H1 (cell line): Measurements from ENCODE around the gene GJD2. TPM values are rescaled to one million over a fixed set of nuclear protein-coding genes. Genes with fewer than 3 reads are reported as not detected.

Source experiments
- CTCF ChIA-PET: fragments of 300-600 bp; sonication (Branson Sonifier 250); formaldehyde crosslinking; loops from one replicate; lab custom pipeline; 2021; ENCODE audit not compliant: partially characterized antibody; lab: Charles Lee
- POLR2A ChIA-PET: fragments of 300-600 bp; sonication (Branson Sonifier 250); formaldehyde crosslinking; loops from one replicate; lab custom pipeline; 2021; ENCODE audit warnings: inconsistent platforms; ENCODE audit not compliant: partially characterized antibody; lab: Charles Lee
- DNase-seq, 2 experiments: peaks; one replicate each; pipeline versions ENCODE4 v3.0.0 to v3.0.0-alpha.2; 2010 to 2022; ENCODE audit warnings: low spot score in 2 of 2, low read depth in 1 of 2, mixed read lengths in 1 of 2
- FAIRE-seq: peaks from 2 replicates; lab custom pipeline; 2011; peaks lifted over from hg19 to GRCh38; lab: Jason Lieb, UNC
- H2AFZ ChIP-seq: 2 replicates; pipeline ENCODE4 v1.8.1; 2012; ENCODE audit warnings: low read length, inconsistent platforms
- H2AK5ac ChIP-seq: 2 replicates; pipeline ENCODE4 v1.6.1; 2013; ENCODE audit warnings: low read depth, low read length
- H2BK120ac ChIP-seq: replicated peaks from 2 replicates; pipeline ENCODE3; 2013; ENCODE audit warnings: low read depth, low read length, inconsistent platforms
- H2BK12ac ChIP-seq: 2 replicates; pipeline ENCODE4 v1.6.1; 2013; ENCODE audit warnings: low read depth, low read length
- H2BK15ac ChIP-seq: 2 replicates; pipeline ENCODE4 v1.6.1; 2013; ENCODE audit warnings: low read length
- H2BK20ac ChIP-seq: 2 replicates; pipeline ENCODE4 v1.6.1; 2013; ENCODE audit warnings: low read length
- H2BK5ac ChIP-seq: 2 replicates; pipeline ENCODE4 v1.6.1; 2013; ENCODE audit warnings: low read depth, low read length
- H3K14ac ChIP-seq: 2 replicates; pipeline ENCODE4 v1.6.1; 2013; ENCODE audit warnings: inconsistent platforms; ENCODE audit not compliant: insufficient read length
- H3K18ac ChIP-seq: 2 replicates; pipeline ENCODE4 v1.6.1; 2013; ENCODE audit warnings: low read length; ENCODE audit errors: extremely low read depth
- H3K23ac ChIP-seq: 2 replicates; pipeline ENCODE4 v1.6.1; 2013; ENCODE audit warnings: inconsistent platforms; ENCODE audit not compliant: insufficient read length
- H3K23me2 ChIP-seq: 2 replicates; pipeline ENCODE4 v1.6.1; 2013; ENCODE audit warnings: low read depth, low read length
- H3K27ac ChIP-seq: 2 replicates; pipeline ENCODE4 v1.6.1; 2011; ENCODE audit warnings: low read depth, low read length, inconsistent platforms
- H3K27me3 ChIP-seq, 4 experiments: replicated peaks in 1 of 4; 1 replicate in 1 of 4; 2 replicates in 3 of 4; pipeline versions ENCODE4 v1.6.1 to v1.8.1; 2011 to 2013; ENCODE audit warnings: low read length in 3 of 4, mild to moderate bottlenecking in 3 of 4, inconsistent platforms in 2 of 4, mixed read lengths in 2 of 4, moderate library complexity in 1 of 4; ENCODE audit not compliant: control insufficient read depth in 3 of 4, insufficient read depth in 3 of 4; ENCODE audit errors: extremely low read depth in 1 of 4
- H3K36me3 ChIP-seq, 4 experiments: 2 replicates each; pipeline versions ENCODE4 v1.6.1 to v1.8.1; 2011 to 2013; ENCODE audit warnings: mild to moderate bottlenecking in 4 of 4, low read length in 3 of 4, moderate library complexity in 2 of 4, control low read depth in 1 of 4, inconsistent platforms in 1 of 4; ENCODE audit not compliant: insufficient read depth in 4 of 4, control insufficient read depth in 2 of 4
- H3K4ac ChIP-seq: replicated peaks from 2 replicates; pipeline ENCODE3; 2013; ENCODE audit warnings: low read length, low read depth, mixed read lengths, inconsistent platforms; ENCODE audit not compliant: insufficient read length
- H3K4me1 ChIP-seq, 4 experiments: replicated peaks in 1 of 4; 1 replicate in 1 of 4; 2 replicates in 3 of 4; pipeline versions ENCODE4 v1.6.1 to v1.8.1; 2011 to 2013; ENCODE audit warnings: low read length in 3 of 4, inconsistent platforms in 2 of 4, mixed read lengths in 1 of 4; ENCODE audit not compliant: insufficient read depth in 4 of 4, control insufficient read depth in 3 of 4
- H3K4me2 ChIP-seq, 2 experiments: 2 replicates each; pipeline versions ENCODE4 v1.6.1 to v1.8.1; 2011 to 2013; ENCODE audit warnings: low read depth in 2 of 2, low read length in 2 of 2, control low read depth in 1 of 2, inconsistent platforms in 1 of 2, mild to moderate bottlenecking in 1 of 2; ENCODE audit not compliant: insufficient read depth in 1 of 2
- H3K4me3 ChIP-seq, 4 experiments: fragments of 200-600, 300-600 bp in 1 of 4; sonication (generic), shearing (Covaris generic), sonication (Bioruptor Twin) in 1 of 4; 2 replicates each; pipeline versions ENCODE4 v1.5.1 to v1.8.1; 2011 to 2016; ENCODE audit warnings: low read length in 4 of 4, low read depth in 3 of 4, control low read depth in 2 of 4, inconsistent platforms in 2 of 4, mild to moderate bottlenecking in 2 of 4, mixed read lengths in 1 of 4, moderate library complexity in 1 of 4; ENCODE audit not compliant: insufficient read depth in 2 of 4; ENCODE audit errors: extremely low read depth in 1 of 4
- H3K56ac ChIP-seq: replicated peaks from 2 replicates; pipeline ENCODE3; 2013; ENCODE audit warnings: low read depth, mild to moderate bottlenecking, mixed read lengths, low read length, inconsistent platforms; ENCODE audit not compliant: insufficient read length
- H3K79me1 ChIP-seq: 2 replicates; pipeline ENCODE4 v1.6.1; 2013; ENCODE audit warnings: low read depth, low read length, control low read depth
- H3K79me2 ChIP-seq, 2 experiments: 2 replicates each; pipeline versions ENCODE4 v1.6.1 to v1.8.1; 2012 to 2013; ENCODE audit warnings: low read length in 2 of 2, mild to moderate bottlenecking in 2 of 2, inconsistent platforms in 1 of 2; ENCODE audit not compliant: insufficient read depth in 2 of 2, control insufficient read depth in 1 of 2
- H3K9ac ChIP-seq, 4 experiments: replicated peaks in 1 of 4; 1 replicate in 1 of 4; 2 replicates in 3 of 4; pipeline versions ENCODE4 v1.6.1 to v1.8.1; 2011 to 2013; ENCODE audit warnings: low read depth in 3 of 4, low read length in 3 of 4, control low read depth in 2 of 4, mild to moderate bottlenecking in 2 of 4, moderate library complexity in 2 of 4, inconsistent platforms in 1 of 4; ENCODE audit errors: extremely low read depth in 1 of 4
- H3K9me3 ChIP-seq, 2 experiments: 2 replicates each; pipeline versions ENCODE4 v1.6.1 to v1.8.1; 2012 to 2013; ENCODE audit warnings: mild to moderate bottlenecking in 2 of 2, moderate library complexity in 2 of 2, control low read depth in 1 of 2, inconsistent platforms in 1 of 2, low read depth in 1 of 2, low read length in 1 of 2, mixed read lengths in 1 of 2; ENCODE audit not compliant: insufficient read depth in 2 of 2
- H4K20me1 ChIP-seq, 2 experiments: replicated peaks in 1 of 2; 2 replicates each; pipeline versions ENCODE3 to v1.8.1; 2011 to 2013; ENCODE audit warnings: inconsistent platforms in 2 of 2, low read length in 2 of 2, mild to moderate bottlenecking in 1 of 2; ENCODE audit not compliant: insufficient read depth in 2 of 2, control insufficient read depth in 1 of 2
- H4K5ac ChIP-seq: 2 replicates; pipeline ENCODE4 v1.6.1; 2013; ENCODE audit warnings: low read length, low read depth, mixed read lengths, inconsistent platforms; ENCODE audit not compliant: insufficient read length
- H4K8ac ChIP-seq: 2 replicates; pipeline ENCODE4 v1.8.0; 2013; ENCODE audit warnings: mild to moderate bottlenecking, moderate library complexity, low read length, inconsistent platforms; ENCODE audit not compliant: insufficient read depth; ENCODE audit errors: extremely low read depth
- H4K91ac ChIP-seq: replicated peaks from 2 replicates; pipeline ENCODE3; 2013; ENCODE audit warnings: low read length, mixed read lengths, inconsistent platforms; ENCODE audit not compliant: insufficient read length
- ASH2L ChIP-seq: fragments of 200-600, 300-600 bp; sonication (generic); IDR thresholded peaks from one replicate; pipeline ENCODE4 v1.7.1; 2017; ENCODE audit warnings: low read length
- BACH1 ChIP-seq: IDR thresholded peaks from 2 replicates; pipeline ENCODE4 v1.6.1; 2012; ENCODE audit warnings: low read length, improper control_type of control experiment
- BRCA1 ChIP-seq: IDR thresholded peaks from 2 replicates; pipeline ENCODE4 v1.6.1; 2012; ENCODE audit warnings: low read depth, low read length, improper control_type of control experiment
- CBX5 ChIP-seq: fragments of 300-800, 300-1000 bp; sonication (generic); IDR thresholded peaks from 2 replicates; pipeline ENCODE4 v1.7.1; 2016; ENCODE audit warnings: antibody characterized with exemption, low read length, low read depth
- CBX8 ChIP-seq: fragments of 300-800, 300-1000 bp; sonication (generic); IDR thresholded peaks from 2 replicates; pipeline ENCODE4 v1.7.1; 2016; ENCODE audit warnings: low read depth, low read length, borderline replicate concordance
- CTBP2 ChIP-seq: IDR thresholded peaks from 2 replicates; pipeline ENCODE4 v1.7.0; 2011; ENCODE audit warnings: borderline replicate concordance, mild to moderate bottlenecking, moderate library complexity, mixed read lengths, low read length; ENCODE audit not compliant: insufficient read depth, insufficient read length
- E2F6 ChIP-seq: IDR thresholded peaks from 2 replicates; pipeline ENCODE4 v1.6.1; 2012; ENCODE audit warnings: inconsistent platforms
- EGR1 ChIP-seq: IDR thresholded peaks from 2 replicates; pipeline ENCODE4 v1.6.1; 2011; ENCODE audit warnings: low read depth, low read length, borderline replicate concordance
- EP300 ChIP-seq, 2 experiments: IDR thresholded peaks; 1 replicate in 1 of 2; 2 replicates in 1 of 2; pipeline ENCODE4 v1.6.1; 2011 to 2012; ENCODE audit warnings: low read depth in 2 of 2, low read length in 2 of 2, mild to moderate bottlenecking in 2 of 2, borderline replicate concordance in 1 of 2, inconsistent platforms in 1 of 2, moderate library complexity in 1 of 2
- MAFK ChIP-seq: IDR thresholded peaks from 2 replicates; pipeline ENCODE4 v1.6.1; 2012; ENCODE audit warnings: low read depth, mild to moderate bottlenecking, improper control_type of control experiment, low read length
- NANOG ChIP-seq: IDR thresholded peaks from 2 replicates; pipeline ENCODE4 v1.6.1; 2011; ENCODE audit warnings: low read length, low read depth, mild to moderate bottlenecking, inconsistent platforms; ENCODE audit not compliant: insufficient read depth, poor library complexity, severe bottlenecking
- POLR2AphosphoS5 ChIP-seq: IDR thresholded peaks from 2 replicates; pipeline ENCODE4 v1.6.1; 2011; ENCODE audit warnings: low read depth, low read length
- RBBP5 ChIP-seq: IDR thresholded peaks from 2 replicates; pipeline ENCODE4 v1.7.1; 2012; ENCODE audit warnings: low read depth, mild to moderate bottlenecking, inconsistent platforms, low read length, moderate library complexity, borderline replicate concordance
- WGBS, 2 experiments: shearing (Covaris generic) in 1 of 2; methylation state at CpG; one replicate each; pipeline versions ENCODE4 v1.1.6 to v1.1.7; 2013 to 2015; ENCODE audit warnings: low lambda C conversion rate in 2 of 2, mixed read lengths in 2 of 2, inconsistent platforms in 1 of 2, low coverage in 1 of 2, missing lambda C conversion rate in 1 of 2; ENCODE audit not compliant: insufficient replicate concordance in 2 of 2, insufficient coverage in 1 of 2, insufficient read length in 1 of 2; ENCODE audit errors: extremely low coverage in 1 of 2, missing lambda C conversion rate in 1 of 2; 5-methylcytosine and 5-hydroxymethylcytosine counted together
- polyA plus RNA-seq, 7 experiments: library from polyadenylated mRNA; depleted of rRNA in 3 of 7; stranded (reverse) in 5 of 7; unstranded in 2 of 7; fragments of >200 nt in 5 of 7; fragments of 200-250 nt in 2 of 7; gene quantifications; 1 replicate in 5 of 7; 2 replicates in 1 of 7; 4 replicates in 1 of 7; pipeline versions ENCODE4 v1.2.1 to v1.2.3, GENCODE V29; 2011 to 2013; ENCODE audit warnings: missing spikeins in 2 of 7, mixed read lengths in 2 of 7
- total RNA-seq: library from RNA; stranded (reverse); fragmentation: NEBNext Ultra II Directional; extraction: Animal tissue kit (Norgen Biotek cat#: 25700); gene quantifications from 2 replicates; pipeline ENCODE4 v1.2.1, GENCODE V29; 2021

The GJD2 gene
- total and polyA plus RNA-seq, 2 of the 8 experiments (the other 6 are each of a cell fraction or from before 2014, with no cell fraction given) = 0.39 to 0.54 TPM

GRCh38 chr15:34802371-34802770 is 47.6 kb upstream of the GJD2 start:
- Histone ChIP-seq H3K4me2 (no peak overlapping the region), H3K27me3 (no peaks in the 10 kb centered on the region), H2AFZ (no peak overlapping the region), H3K4me1 (peaks cover 0 to 7% (median 2%) of the 10 kb centered on the region in 4 experiments; a peak in 1 of 7 replicates), H2BK120ac (no peak overlapping the region), H4K5ac (no peak overlapping the region), H2BK20ac (no peak overlapping the region), H3K56ac (no peak overlapping the region), H2BK12ac (no peak overlapping the region), H4K20me1 (no peaks in the 10 kb centered on the region), H3K4ac (no peak overlapping the region), H4K8ac (no peak overlapping the region), H3K79me1 (no peaks in the 10 kb centered on the region), H3K9ac (no peak overlapping the region), H3K79me2 (no peaks in the 10 kb centered on the region), H2AK5ac (no peak overlapping the region), H4K91ac (no peak overlapping the region), H3K18ac (no peak overlapping the region), H3K4me3 (no peak overlapping the region), H3K9me3 (no peaks in the 10 kb centered on the region), H3K27ac (no peak overlapping the region), H2BK5ac (no peak overlapping the region), H3K14ac (no peak overlapping the region), H3K23ac (no peak overlapping the region), H3K36me3 (no peaks in the 10 kb centered on the region), H3K23me2 (no peaks in the 10 kb centered on the region), H2BK15ac (no peak overlapping the region)
- POLR2A ChIA-PET = interaction anchor here (1.3 kb wide), 1 partner anchor 13 kb away, joined by 4 read pairs; no protein-coding TSS in a partner anchor
- 92% methylated on average over 1 of the region's 1 CpG; no CpG with 5 or more reads in 1 of the 2 experiments for WGBS, 2 experiments
- FAIRE-seq (no peak), DNase-seq (no peak)
- TF ChIP-seq CBX8 (no peak), E2F6 (no peak), EP300 (IDR thresholded peaks at IDR 0.05; ENCODE audit: borderline replicate concordance in 1 of 2, low read depth in 2 of 2, low read length in 2 of 2) (no peak), RBBP5 (no peak), ASH2L (no peak), BRCA1 (no peak), CTBP2 (no peak), CBX5 (no peak), EGR1 (no peak), NANOG (no peak), POLR2AphosphoS5 (no peak), BACH1 (no peak), MAFK (no peak)
- CTCF ChIA-PET = interaction anchor here (0.7 to 2.0 kb wide), 3 partner anchors 9 to 89 kb away, joined by 3 to 8 read pairs (median 4); no protein-coding TSS in a partner anchor
